Inferior parietal cortex (tissue), 1 donor: ENCODE results near the gene PCDH1.
"Not testable (repeated sequence)": the region's sequence is repeated elsewhere in the genome, so short reads cannot be mapped to it uniquely, and the experiment has no call there.

Experiments
- DNase-seq: peaks from one replicate; pipeline ENCODE4 v3.0.0-alpha.2; 2016; ENCODE audit errors: extremely low spot score

Gene PCDH1

DNA sequence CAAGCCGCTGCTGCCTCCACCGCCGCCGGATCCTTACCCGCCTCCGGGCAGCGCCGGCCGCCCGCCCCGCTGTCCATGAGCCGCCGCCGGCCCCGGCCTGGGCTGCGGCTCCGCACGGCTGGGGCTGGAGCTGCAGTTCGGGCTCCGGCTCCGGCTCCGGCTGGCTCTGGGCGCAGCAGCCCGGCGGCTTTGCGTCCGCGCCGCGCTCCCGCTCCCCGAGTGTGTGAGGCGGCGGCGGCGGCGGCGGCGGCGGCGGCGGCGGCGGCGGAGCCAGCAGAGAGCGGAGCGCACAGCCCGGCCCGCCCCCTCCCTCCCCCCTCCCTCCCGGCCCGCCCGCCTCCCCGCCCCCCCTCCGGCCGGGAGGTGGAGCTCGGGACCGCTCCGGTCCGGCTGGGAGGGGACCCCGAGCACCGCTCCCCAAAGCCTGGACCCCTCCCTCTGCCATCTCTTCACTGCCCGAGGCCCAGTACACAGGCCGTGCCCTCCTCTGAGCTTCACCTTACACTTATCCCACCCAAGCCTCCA lies at the start of gene PCDH1:
TSS of gene PCDH1 (minus strand) at position 225 of the 525 bp plus-strand sequence. CDS start at position 77, 148 bp downstream.
- DNase-seq, result no peak

DNA sequence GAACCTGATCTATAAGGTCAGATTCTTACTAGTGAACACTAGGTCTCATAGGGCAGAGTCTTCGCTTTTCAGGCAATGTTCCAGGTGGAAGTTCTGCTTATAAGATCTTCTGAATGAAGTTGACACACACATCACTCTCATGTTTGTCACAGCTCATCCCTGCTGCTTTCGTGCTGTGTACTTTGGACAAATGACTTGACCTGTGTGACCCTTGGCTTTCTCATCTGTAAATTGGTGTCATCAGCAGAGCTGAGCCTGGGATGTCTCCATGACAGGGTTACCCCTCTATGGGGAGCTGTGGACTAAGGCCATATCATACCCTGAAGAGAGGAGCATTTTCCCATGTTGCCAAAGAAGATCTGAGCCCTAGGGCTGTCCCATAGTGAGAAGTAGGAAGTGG lies 48.2 kb upstream of the PCDH1 start:
- no peak for DNase-seq

DNA sequence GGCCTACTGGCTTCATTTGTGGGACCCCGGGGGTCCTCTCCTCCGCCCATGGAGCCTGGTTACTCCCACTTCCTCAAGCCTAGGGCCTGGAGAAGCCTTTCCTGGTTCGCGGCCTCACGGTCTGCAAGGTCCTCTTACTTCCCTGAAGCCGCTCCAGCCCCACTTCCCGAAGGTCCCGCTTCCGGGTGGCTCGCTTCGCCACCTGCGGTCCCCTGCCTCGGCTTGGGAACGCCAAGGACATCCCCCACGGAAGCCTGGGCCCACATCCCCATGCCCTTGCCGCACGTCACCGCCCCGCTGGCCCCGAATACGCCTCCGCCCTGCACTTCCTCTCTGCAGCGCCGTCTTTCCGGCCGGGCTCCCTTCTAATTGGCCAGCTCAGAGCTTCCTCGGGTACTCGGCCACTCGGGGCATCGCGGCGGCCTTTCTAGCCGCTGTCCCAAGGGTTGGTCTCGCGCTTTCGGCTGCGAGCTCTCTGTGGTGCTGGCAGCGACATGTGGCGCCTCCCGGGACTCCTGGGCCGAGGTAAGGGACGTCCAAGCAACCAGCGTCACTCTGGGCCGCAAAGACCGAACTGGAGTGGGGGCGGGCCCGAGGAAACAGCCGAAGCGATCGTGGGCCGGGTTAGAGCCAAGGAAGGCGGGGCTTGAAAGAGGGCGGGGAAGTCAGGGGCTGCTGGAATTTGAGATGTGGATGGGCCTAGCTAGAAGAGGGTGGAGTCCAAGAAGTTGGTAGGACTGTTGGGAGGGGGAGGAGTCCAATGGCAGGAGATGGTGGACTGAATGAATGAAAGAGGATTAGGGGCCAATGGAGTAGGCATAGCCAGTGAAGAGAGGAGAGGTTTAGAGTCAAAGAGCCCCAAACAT lies 45.5 kb upstream of the PCDH1 start, which contains the start of gene DELE1:
TSS of gene DELE1 (plus strand) at position 424 of the 866 bp plus-strand sequence. CDS start at position 495, 71 bp downstream.
- DNase-seq, result peak; percentile 95

DNA sequence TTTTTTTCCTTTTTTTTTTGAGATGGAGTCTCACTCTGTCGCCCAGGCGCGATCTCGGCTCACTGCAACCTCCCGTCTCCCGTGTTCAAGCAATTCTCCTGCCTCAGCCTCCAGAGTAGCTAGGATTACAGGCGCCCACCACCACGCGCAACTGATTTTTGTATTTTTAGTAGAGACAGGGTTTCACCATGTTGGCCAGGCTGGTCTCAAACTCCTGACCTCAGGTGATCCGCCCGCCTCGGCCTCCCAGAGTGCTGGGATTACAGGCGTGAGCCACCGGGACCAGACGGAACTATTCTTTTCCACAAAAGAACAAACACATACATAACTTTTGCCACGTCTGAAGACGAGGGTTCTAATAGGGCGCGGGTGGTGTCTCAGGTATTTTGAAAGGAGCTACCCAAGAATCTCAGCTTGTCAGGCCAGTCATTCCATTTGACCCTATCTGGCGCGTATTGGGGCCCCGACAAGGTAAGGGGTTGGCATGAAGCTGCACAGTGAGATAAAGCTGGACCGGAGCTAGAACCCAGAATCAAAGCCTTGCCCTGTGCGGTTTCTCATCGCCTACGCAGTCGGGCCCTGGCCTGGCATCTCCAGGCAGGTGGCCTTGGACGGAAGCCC lies 44.7 kb upstream of the PCDH1 start:
- DNase-seq, result not testable (repeated sequence)

- no peak for DNase-seq
Observed at GRCh38 chr5:141920771-141921170, 42.6 kb upstream of the PCDH1 start.

DNA sequence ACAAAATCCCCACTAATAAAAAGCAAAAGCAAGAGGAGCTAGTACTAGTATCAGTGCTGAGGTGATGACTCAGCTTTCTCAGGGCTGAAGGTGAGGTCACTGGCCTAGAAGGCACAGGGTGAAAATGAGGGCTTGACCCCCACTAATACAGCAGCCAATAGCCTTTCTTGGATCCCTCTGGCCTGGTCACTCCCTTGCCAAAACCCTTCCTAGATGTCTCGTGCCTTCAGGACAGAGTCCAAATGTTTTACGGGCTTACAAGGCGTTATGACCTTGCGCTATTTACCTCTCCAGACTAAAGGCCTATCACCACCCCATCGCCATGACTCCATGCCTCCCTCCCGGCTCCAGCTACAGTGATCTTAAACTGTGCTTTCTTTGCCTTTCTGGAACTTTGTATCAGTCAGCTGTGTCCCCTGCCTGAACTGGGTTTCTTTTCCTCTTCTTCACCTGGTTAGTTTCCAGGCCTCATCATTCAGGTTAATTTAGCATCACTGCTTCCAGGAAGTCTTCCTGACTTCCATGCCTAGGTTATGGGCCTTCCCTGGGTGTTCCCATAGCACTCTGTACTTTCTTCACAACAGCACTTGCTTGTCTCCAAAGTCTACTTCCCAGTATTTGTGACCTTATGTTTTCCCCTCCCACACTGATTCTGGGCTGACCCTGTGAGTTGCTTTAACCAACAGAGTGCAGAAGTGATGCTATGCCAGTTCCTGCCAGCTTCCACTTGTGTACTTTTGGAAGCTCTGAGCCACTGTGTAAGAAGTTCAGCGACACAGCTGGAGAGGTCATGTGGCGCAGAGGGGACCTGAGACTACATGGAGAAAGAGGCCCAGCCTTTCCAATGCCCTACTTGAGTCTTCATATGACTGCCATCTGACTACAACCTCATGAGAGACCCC lies 41.3 kb upstream of the PCDH1 start:
- no peak for DNase-seq

DNA sequence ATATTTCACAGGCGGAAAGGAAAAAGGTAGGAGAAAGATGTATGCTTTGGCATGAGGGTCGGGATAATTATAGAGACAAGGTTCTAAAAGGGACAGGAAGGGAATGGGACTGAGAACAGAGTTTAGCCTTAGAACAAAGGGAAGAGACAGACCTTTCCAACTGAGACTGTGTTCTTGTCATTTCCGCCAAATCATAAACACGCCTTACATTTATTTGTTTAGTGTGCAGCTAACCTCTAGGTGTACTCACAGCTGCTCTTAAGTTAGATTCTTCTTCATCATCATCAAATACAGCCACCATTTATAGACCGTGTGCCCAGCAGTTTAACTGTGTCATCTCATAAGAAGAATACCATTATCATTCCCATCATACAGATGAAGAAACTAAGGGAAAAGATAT lies 39.5 kb upstream of the PCDH1 start:
- no peak for DNase-seq

- no peak for DNase-seq
Observed at GRCh38 chr5:141916522-141916921, 38.3 kb upstream of the PCDH1 start.

DNA sequence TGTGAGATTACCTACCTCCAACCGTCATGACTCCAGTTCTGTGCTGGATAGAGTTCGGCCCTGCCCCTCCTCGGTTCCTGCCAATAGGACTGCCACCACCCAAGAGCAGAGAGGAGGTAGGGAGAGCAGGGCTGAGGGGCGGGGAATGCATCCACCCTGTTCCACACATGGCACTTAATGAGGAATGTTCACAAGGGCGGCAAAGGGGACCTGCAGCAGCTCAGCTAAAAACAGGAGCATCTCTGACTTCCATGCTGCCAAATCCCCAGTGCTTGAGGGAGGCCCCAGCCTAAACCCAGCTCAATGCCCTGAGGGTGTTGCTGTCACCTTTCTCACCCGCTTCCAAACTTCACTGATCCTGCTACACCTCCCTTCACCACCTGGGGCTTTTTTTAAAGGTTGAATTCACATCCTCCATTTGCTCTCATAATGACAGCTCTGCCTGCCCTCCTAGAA lies 37.7 kb upstream of the PCDH1 start:
- no peak for DNase-seq

GRCh38 chr5:141914797-141915196 lies 36.6 kb upstream of the PCDH1 start:
- no peak for DNase-seq

DNA sequence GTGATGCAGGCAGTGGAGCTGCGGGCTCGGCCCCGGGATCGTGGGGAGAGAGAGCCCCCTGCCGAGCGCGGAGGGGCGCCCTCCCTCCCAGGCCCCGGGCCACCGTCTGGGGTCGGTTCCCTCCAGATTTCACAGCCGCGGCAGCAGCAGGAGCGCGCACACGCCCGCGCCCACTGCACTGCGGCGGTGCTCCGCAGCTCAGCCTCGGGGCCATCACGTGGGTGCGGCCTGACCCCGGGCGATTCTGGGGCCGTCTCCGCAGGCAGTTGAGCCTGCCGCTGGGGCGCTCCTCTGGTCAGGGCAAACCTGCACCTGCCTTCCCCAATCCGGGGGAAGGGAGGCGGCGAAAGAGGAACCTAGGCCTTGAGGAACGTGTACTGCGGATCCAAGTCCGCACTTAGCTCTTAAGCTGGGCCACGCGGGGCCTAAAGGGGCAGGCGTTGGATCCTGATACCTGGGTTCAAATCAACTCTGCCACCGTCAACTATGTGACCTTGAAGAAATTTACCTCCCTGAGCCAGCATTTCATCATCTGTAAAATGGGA lies 36.1 kb upstream of the PCDH1 start:
- peak; percentile 58 for DNase-seq

DNA sequence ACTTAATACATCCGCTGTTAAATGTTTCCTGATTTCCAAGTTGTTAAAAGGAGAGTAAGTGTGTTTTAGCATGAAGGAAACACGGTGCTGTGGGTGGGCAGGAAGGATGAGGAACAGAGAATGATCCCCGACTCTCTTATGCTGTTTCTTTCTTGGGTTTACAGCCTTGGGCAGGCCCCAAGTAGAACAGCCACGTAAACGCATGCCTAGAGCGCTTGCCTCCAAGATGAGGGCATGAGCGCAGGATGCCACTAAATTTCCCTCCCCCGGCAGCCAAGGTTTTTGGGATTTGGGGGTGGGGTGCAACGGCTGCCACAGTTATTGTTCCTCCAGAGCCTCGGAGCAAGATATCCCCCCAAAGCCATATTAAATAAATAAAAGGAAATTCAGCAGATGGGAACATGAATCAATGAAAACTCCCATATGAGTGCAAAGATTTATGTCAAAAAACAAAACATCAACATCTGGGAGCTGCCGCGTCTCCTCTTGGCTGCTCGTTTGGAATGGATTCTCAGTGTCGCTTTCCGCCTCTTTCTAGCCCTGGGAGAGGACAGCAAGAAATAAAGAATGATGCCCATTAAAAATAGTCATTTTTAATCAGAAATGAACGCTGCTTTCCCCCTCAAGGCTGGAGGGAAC lies 35.5 kb upstream of the PCDH1 start:
- peak; percentile 34 for DNase-seq

DNA sequence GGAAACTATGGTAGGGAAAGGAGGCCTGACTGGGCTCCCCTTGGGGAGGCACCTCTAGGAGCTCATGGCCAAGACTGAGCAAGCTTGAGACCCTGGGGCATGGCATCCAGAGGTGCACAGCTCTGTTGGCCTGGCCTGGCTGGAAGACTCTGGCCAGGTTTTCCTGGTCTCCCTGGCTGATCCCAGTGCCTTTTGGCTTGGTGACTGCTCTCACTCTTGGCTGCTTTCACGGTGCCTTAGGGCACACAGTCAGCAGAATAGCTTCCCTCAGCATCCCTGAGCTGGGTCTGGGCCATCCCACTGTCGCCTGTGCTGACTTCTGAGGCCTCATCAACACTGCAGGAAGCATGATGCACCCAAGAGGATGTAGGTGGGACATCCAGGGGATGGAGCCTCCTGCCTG lies 32.1 kb upstream of the PCDH1 start:
- no peak for DNase-seq

DNA sequence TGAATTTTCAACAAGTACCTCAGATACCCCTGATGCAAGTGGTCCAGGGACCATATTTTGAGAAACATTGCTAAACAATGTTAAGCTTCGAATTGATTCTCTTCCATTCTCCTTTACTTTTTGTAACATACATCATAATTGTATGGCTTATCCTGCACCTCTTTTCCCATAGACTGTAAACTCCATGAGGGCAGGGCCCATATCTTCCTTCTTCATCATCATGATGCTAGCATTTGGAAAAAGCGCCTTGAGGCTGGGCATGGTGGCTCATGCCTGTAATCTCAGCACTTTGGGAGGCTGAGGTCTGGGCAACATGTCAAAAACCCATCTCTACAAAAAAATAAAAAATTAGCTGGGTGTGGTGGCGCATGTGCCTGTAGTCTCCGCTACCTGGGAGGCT lies 31.0 kb upstream of the PCDH1 start:
- no peak for DNase-seq

DNA sequence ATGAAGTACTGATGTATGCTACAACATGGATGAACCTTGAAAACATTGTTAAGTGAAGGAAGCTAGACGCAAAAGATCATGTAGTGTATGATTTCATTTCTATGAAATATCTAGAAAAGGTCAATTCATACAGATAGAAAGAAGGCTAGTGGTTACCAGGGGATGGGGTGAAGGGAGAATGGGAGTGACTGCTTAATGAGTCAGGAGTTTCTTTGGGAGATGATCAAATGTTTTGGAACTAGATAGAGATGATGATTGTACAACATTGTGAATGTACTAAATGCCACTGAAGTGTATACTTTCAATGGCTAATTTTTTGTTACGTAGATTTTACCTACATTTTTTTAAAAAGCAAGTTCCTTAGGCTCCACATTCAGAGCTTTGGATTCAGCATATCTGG lies 30.6 kb upstream of the PCDH1 start:
- DNase-seq, result no peak

GRCh38 chr5:141906972-141907371 lies 28.8 kb upstream of the PCDH1 start:
- DNase-seq, result no peak

GRCh38 chr5:141906517-141906916 lies 28.3 kb upstream of the PCDH1 start:
- no peak for DNase-seq

GRCh38 chr5:141904551-141904950 lies 26.3 kb upstream of the PCDH1 start:
- DNase-seq, result no peak

GRCh38 chr5:141903261-141903660 lies 25.1 kb upstream of the PCDH1 start:
- no peak for DNase-seq

GRCh38 chr5:141902015-141902814 lies 24.0 kb upstream of the PCDH1 start:
- DNase-seq, result no peak
